ENCODE measurements around the gene KLC3.

GRCh38 chr19:45303269-45304060 is 37.1 kb upstream of the KLC3 start:
- TF ChIP-seq TOX (CRISPR knock-in tag; IDR thresholded peaks at IDR 0.05; ENCODE audit: borderline replicate concordance) (no peak), RARB (CRISPR knock-in tag; IDR thresholded peaks at IDR 0.05) (no peak), ZFP3 (CRISPR knock-in tag; IDR thresholded peaks at IDR 0.05) (peak; percentile 95), ZNF8 (CRISPR knock-in tag; IDR thresholded peaks at IDR 0.05) (no peak), ZC3H10 (CRISPR knock-in tag; IDR thresholded peaks at IDR 0.05) (no peak), ZNF565 (CRISPR knock-in tag; conservative IDR thresholded peaks at IDR 0.05; ENCODE audit: low read depth) (no peak), ZFP30 (CRISPR knock-in tag; IDR thresholded peaks at IDR 0.05) (no peak), BACH2 (CRISPR knock-in tag; IDR thresholded peaks at IDR 0.05; ENCODE audit: borderline replicate concordance) (no peak), ISL1 (CRISPR knock-in tag; IDR thresholded peaks at IDR 0.05) (no peak), GLIS3 (CRISPR knock-in tag; IDR thresholded peaks at IDR 0.05) (no peak), ESRRG (CRISPR knock-in tag; IDR thresholded peaks at IDR 0.05) (no peak), ARNTL (CRISPR knock-in tag; IDR thresholded peaks at IDR 0.05; ENCODE audit: borderline replicate concordance, low read depth) (no peak)
- TF ChIP-seq, protein P1, sequence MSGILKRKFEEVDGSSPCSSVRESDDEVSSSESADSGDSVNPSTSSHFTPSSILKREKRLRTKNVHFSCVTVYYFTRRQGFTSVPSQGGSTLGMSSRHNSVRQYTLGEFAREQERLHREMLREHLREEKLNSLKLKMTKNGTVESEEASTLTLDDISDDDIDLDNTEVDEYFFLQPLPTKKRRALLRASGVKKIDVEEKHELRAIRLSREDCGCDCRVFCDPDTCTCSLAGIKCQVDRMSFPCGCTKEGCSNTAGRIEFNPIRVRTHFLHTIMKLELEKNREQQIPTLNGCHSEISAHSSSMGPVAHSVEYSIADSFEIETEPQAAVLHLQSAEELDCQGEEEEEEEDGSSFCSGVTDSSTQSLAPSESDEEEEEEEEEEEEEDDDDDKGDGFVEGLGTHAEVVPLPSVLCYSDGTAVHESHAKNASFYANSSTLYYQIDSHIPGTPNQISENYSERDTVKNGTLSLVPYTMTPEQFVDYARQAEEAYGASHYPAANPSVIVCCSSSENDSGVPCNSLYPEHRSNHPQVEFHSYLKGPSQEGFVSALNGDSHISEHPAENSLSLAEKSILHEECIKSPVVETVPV (CRISPR knock-in tag; IDR thresholded peaks at IDR 0.05), result no peak
- TF ChIP-seq, protein P2, sequence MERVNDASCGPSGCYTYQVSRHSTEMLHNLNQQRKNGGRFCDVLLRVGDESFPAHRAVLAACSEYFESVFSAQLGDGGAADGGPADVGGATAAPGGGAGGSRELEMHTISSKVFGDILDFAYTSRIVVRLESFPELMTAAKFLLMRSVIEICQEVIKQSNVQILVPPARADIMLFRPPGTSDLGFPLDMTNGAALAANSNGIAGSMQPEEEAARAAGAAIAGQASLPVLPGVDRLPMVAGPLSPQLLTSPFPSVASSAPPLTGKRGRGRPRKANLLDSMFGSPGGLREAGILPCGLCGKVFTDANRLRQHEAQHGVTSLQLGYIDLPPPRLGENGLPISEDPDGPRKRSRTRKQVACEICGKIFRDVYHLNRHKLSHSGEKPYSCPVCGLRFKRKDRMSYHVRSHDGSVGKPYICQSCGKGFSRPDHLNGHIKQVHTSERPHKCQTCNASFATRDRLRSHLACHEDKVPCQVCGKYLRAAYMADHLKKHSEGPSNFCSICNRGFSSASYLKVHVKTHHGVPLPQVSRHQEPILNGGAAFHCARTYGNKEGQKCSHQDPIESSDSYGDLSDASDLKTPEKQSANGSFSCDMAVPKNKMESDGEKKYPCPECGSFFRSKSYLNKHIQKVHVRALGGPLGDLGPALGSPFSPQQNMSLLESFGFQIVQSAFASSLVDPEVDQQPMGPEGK (CRISPR knock-in tag; IDR thresholded peaks at IDR 0.05; ENCODE audit: borderline replicate concordance), result no peak

Data from SK-N-SH treated with all-trans-retinoic acid at 6 μM for 48 hours (cell line).